Kidney (tissue), 14 donors: ENCODE data around the gene GNPAT. TPM values are rescaled to one million over a fixed set of nuclear protein-coding genes. Genes with fewer than 3 reads are reported as not detected.

Experiments used
- DNase-seq, 5 donors: peaks; one replicate each; pipeline ENCODE4 v3.0.0-alpha.2; 2013 to 2020
- FAIRE-seq: peaks from 2 replicates; lab custom pipeline; 2012; peaks lifted over from hg19 to GRCh38; lab: Jason Lieb, UNC
- H3K27ac ChIP-seq, 2 donors: one replicate each; pipeline ENCODE4 v1.7.0; 2013; ENCODE audit warnings: low read depth in 2 of 2, low read length in 2 of 2, inconsistent platforms in 1 of 2
- H3K27me3 ChIP-seq: one replicate; pipeline ENCODE4 v1.7.1; 2013; ENCODE audit warnings: low read length, inconsistent platforms; ENCODE audit not compliant: control insufficient read depth, insufficient read depth
- H3K36me3 ChIP-seq, 3 donors: one replicate each; pipeline versions ENCODE4 v1.7.0 to v1.7.1; 2013; ENCODE audit warnings: low read length in 3 of 3, control low read depth in 1 of 3, inconsistent platforms in 1 of 3; ENCODE audit not compliant: insufficient read depth in 3 of 3, control insufficient read depth in 2 of 3
- H3K4me1 ChIP-seq, 3 donors: one replicate each; pipeline versions ENCODE4 v1.7.0 to v1.7.1; 2013; ENCODE audit warnings: low read length in 3 of 3, inconsistent platforms in 1 of 3, low read depth in 1 of 3; ENCODE audit not compliant: control insufficient read depth in 2 of 3, insufficient read depth in 2 of 3
- H3K4me3 ChIP-seq, 3 donors: one replicate each; pipeline versions ENCODE4 v1.7.0 to v1.8.1; 2013; ENCODE audit warnings: low read length in 3 of 3, control low read depth in 1 of 3, inconsistent platforms in 1 of 3
- H3K9ac ChIP-seq, 3 donors: one replicate each; pipeline versions ENCODE4 v1.7.0 to v1.7.1; 2013; ENCODE audit warnings: low read length in 3 of 3, control low read depth in 1 of 3, inconsistent platforms in 1 of 3
- H3K9me3 ChIP-seq, 3 donors: one replicate each; pipeline versions ENCODE4 v1.7.0 to v1.7.1; 2013; ENCODE audit warnings: low read length in 3 of 3, control low read depth in 1 of 3, inconsistent platforms in 1 of 3; ENCODE audit not compliant: control insufficient read depth in 2 of 3, insufficient read depth in 1 of 3
- CTCF ChIP-seq: IDR thresholded peaks from 3 replicates; pipeline ENCODE4 v1.5.1; 2012; ENCODE audit warnings: mild to moderate bottlenecking, moderate library complexity, borderline replicate concordance; ENCODE audit not compliant: insufficient read depth; ENCODE audit errors: extremely low read depth
- intact Hi-C: fragments of 100-400 bp; cut with DNase I; formaldehyde crosslinking; loops from one replicate; pipeline ENCODE4 v1.11.1; 2022
- polyA plus RNA-seq: library from polyadenylated mRNA; stranded (reverse); fragments of 350-450 nt; fragmentation: Illumina TruSeq; extraction: RNeasy Lipid Tissue Mini Kit (QIAGEN cat#74804); gene quantifications from one replicate; pipeline ENCODE4 v1.2.3, GENCODE V29; 2014; ENCODE audit warnings: low read depth, low replicate concordance; ENCODE audit not compliant: insufficient read depth
- total RNA-seq: library from RNA; stranded (reverse); fragmentation: NEBNext Ultra II Directional; extraction: Animal tissue kit (Norgen Biotek cat#: 25700); gene quantifications from one replicate; pipeline ENCODE4 v1.2.1, GENCODE V29; 2021
- donor health status: control.
- donor health status: control.
- donor health status: control.
- donor health status: control.
- donor health status: control.
- donor health status: DM: yes; HTN: yes; CAD: no.
- donor health status: Normal renal cell carcinoma (clear cell type).

GNPAT gene
- total and polyA plus RNA-seq, 2 donors from 2014 or later, result 31.2 to 33.7 TPM

- no peak overlapping the region for H3K4me3 ChIP-seq
- no peaks in the 10 kb centered on the region for H3K4me1 ChIP-seq
- no peaks in the 10 kb centered on the region for H3K27me3 ChIP-seq
- H3K36me3 ChIP-seq, result peaks cover 3 to 12% (median 8%) of the 10 kb centered on the region in 3 donors
- FAIRE-seq (no peak), DNase-seq (no peak)
- no peak overlapping the region for H3K27ac ChIP-seq
- H3K9ac ChIP-seq, result no peak overlapping the region
- TF ChIP-seq CTCF, result no peak
- H3K9me3 ChIP-seq, result no peaks in the 10 kb centered on the region
- intact Hi-C loops, result no loop called here
Measured at GRCh38 chr1:231220801-231221200, 20.2 kb upstream of the GNPAT start.

GRCh38 chr1:231226156-231226555, 14.9 kb upstream of the GNPAT start:
- DNase-seq (no peak), FAIRE-seq (no peak)
- Histone ChIP-seq H3K9ac (no peak overlapping the region), H3K4me1 (no peaks in the 10 kb centered on the region), H3K27me3 (no peaks in the 10 kb centered on the region), H3K27ac (no peak overlapping the region), H3K4me3 (no peak overlapping the region), H3K9me3 (no peaks in the 10 kb centered on the region), H3K36me3 (peaks cover 3 to 29% (median 16%) of the 10 kb centered on the region in 3 donors)
- intact Hi-C loops, result no loop called here
- TF ChIP-seq CTCF, result no peak

GRCh38 chr1:231231511-231231910, 9.5 kb upstream of the GNPAT start:
- DNase-seq (no peak), FAIRE-seq (no peak)
- H3K9ac ChIP-seq, result no peak overlapping the region
- no peak for TF ChIP-seq CTCF
- H3K4me3 ChIP-seq, result no peak overlapping the region
- no peaks in the 10 kb centered on the region for H3K27me3 ChIP-seq
- H3K36me3 ChIP-seq, result peaks cover 0 to 13% (median 1%) of the 10 kb centered on the region in 3 donors
- H3K9me3 ChIP-seq, result no peaks in the 10 kb centered on the region
- H3K27ac ChIP-seq, result no peak overlapping the region
- H3K4me1 ChIP-seq, result peaks cover 0 to 15% (median 3%) of the 10 kb centered on the region in 3 donors
- intact Hi-C loops, result no loop called here
